ENCODE measurements around the gene KIAA0232.

The KIAA0232 gene

GRCh38 chr4:6768539-6768905, 14.0 kb upstream of the KIAA0232 start:
- Histone ChIP-seq H3K9ac (ENCODE audit: low read length in 2 of 2) (no peak overlapping the region), H3K27ac (ENCODE audit: low read length) (no peak overlapping the region)

GRCh38 chr4:6769233-6769988, 13.1 kb upstream of the KIAA0232 start:
- Histone ChIP-seq H3K36me3 (ENCODE audit: control insufficient read depth in 2 of 2, insufficient read depth in 2 of 2, low read length in 2 of 2) (no peaks in the 10 kb centered on the region), H3K4me3 (ENCODE audit: low read length in 2 of 2) (no peak overlapping the region), H3K4me1 (ENCODE audit: control insufficient read depth, insufficient read depth, low read length) (peaks cover 5% of the 10 kb centered on the region), H3K9ac (ENCODE audit: low read length in 2 of 2) (no peak overlapping the region), H3K9me3 (ENCODE audit: control insufficient read depth in 2 of 2, low read length in 2 of 2) (no peaks in the 10 kb centered on the region), H3K27me3 (ENCODE audit: control insufficient read depth in 1 of 2, insufficient read depth in 2 of 2, low read length in 2 of 2) (peaks cover 0 to 4% of the 10 kb centered on the region in 2 donors), H3K27ac (ENCODE audit: low read length) (no peak overlapping the region)

More at GRCh38 chr4:6768539-6768905, 14.0 kb upstream of the KIAA0232 start:
- no peaks in the 10 kb centered on the region for H3K36me3 ChIP-seq (ENCODE audit: control insufficient read depth in 2 of 2, insufficient read depth in 2 of 2, low read length in 2 of 2)
- no peak overlapping the region for H3K4me3 ChIP-seq (ENCODE audit: low read length in 2 of 2)
- peaks cover 0 to 4% of the 10 kb centered on the region in 2 donors for H3K27me3 ChIP-seq (ENCODE audit: control insufficient read depth in 1 of 2, insufficient read depth in 2 of 2, low read length in 2 of 2)
- H3K4me1 ChIP-seq (ENCODE audit: control insufficient read depth, insufficient read depth, low read length), result peaks cover 5% of the 10 kb centered on the region
- no peaks in the 10 kb centered on the region for H3K9me3 ChIP-seq (ENCODE audit: control insufficient read depth in 2 of 2, low read length in 2 of 2)

GRCh38 chr4:6769989-6770420, 12.5 kb upstream of the KIAA0232 start:
- H3K27me3 ChIP-seq (ENCODE audit: control insufficient read depth in 1 of 2, insufficient read depth in 2 of 2, low read length in 2 of 2), result peaks cover 0 to 4% of the 10 kb centered on the region in 2 donors
- no peaks in the 10 kb centered on the region for H3K36me3 ChIP-seq (ENCODE audit: control insufficient read depth in 2 of 2, insufficient read depth in 2 of 2, low read length in 2 of 2)
- no peaks in the 10 kb centered on the region for H3K9me3 ChIP-seq (ENCODE audit: control insufficient read depth in 2 of 2, low read length in 2 of 2)
- peaks cover 5% of the 10 kb centered on the region for H3K4me1 ChIP-seq (ENCODE audit: control insufficient read depth, insufficient read depth, low read length)
- no peak overlapping the region for H3K4me3 ChIP-seq (ENCODE audit: low read length in 2 of 2)
- no peak overlapping the region for H3K27ac ChIP-seq (ENCODE audit: low read length)
- H3K9ac ChIP-seq (ENCODE audit: low read length in 2 of 2), result no peak overlapping the region

GRCh38 chr4:6770581-6771228, 11.8 kb upstream of the KIAA0232 start:
- Histone ChIP-seq H3K27me3 (ENCODE audit: control insufficient read depth in 1 of 2, insufficient read depth in 2 of 2, low read length in 2 of 2) (peaks cover 0 to 4% of the 10 kb centered on the region in 2 donors), H3K9ac (ENCODE audit: low read length in 2 of 2) (no peak overlapping the region), H3K27ac (ENCODE audit: low read length) (no peak overlapping the region), H3K4me3 (ENCODE audit: low read length in 2 of 2) (no peak overlapping the region), H3K4me1 (ENCODE audit: control insufficient read depth, insufficient read depth, low read length) (peaks cover 5% of the 10 kb centered on the region), H3K36me3 (ENCODE audit: control insufficient read depth in 2 of 2, insufficient read depth in 2 of 2, low read length in 2 of 2) (no peaks in the 10 kb centered on the region), H3K9me3 (ENCODE audit: control insufficient read depth in 2 of 2, low read length in 2 of 2) (no peaks in the 10 kb centered on the region)

GRCh38 chr4:6771229-6771671, 11.3 kb upstream of the KIAA0232 start:
- Histone ChIP-seq H3K4me3 (ENCODE audit: low read length in 2 of 2) (no peak overlapping the region), H3K9me3 (ENCODE audit: control insufficient read depth in 2 of 2, low read length in 2 of 2) (no peaks in the 10 kb centered on the region), H3K27ac (ENCODE audit: low read length) (no peak overlapping the region), H3K9ac (ENCODE audit: low read length in 2 of 2) (no peak overlapping the region), H3K27me3 (ENCODE audit: control insufficient read depth in 1 of 2, insufficient read depth in 2 of 2, low read length in 2 of 2) (peaks cover 0 to 4% of the 10 kb centered on the region in 2 donors), H3K36me3 (ENCODE audit: control insufficient read depth in 2 of 2, insufficient read depth in 2 of 2, low read length in 2 of 2) (no peaks in the 10 kb centered on the region), H3K4me1 (ENCODE audit: control insufficient read depth, insufficient read depth, low read length) (peaks cover 5% of the 10 kb centered on the region)

GRCh38 chr4:6772223-6772928, 10.2 kb upstream of the KIAA0232 start:
- Histone ChIP-seq H3K36me3 (ENCODE audit: control insufficient read depth in 2 of 2, insufficient read depth in 2 of 2, low read length in 2 of 2) (no peaks in the 10 kb centered on the region), H3K9ac (ENCODE audit: low read length in 2 of 2) (no peak overlapping the region), H3K4me1 (ENCODE audit: control insufficient read depth, insufficient read depth, low read length) (peaks cover 5% of the 10 kb centered on the region), H3K9me3 (ENCODE audit: control insufficient read depth in 2 of 2, low read length in 2 of 2) (no peaks in the 10 kb centered on the region), H3K4me3 (ENCODE audit: low read length in 2 of 2) (no peak overlapping the region), H3K27me3 (ENCODE audit: control insufficient read depth in 1 of 2, insufficient read depth in 2 of 2, low read length in 2 of 2) (peaks cover 2 to 3% of the 10 kb centered on the region in 2 donors), H3K27ac (ENCODE audit: low read length) (no peak overlapping the region)

- Histone ChIP-seq H3K9ac (ENCODE audit: low read length in 2 of 2) (no peak overlapping the region), H3K4me1 (ENCODE audit: control insufficient read depth, insufficient read depth, low read length) (peaks cover 4% of the 10 kb centered on the region), H3K4me3 (ENCODE audit: low read length in 2 of 2) (no peak overlapping the region), H3K27me3 (ENCODE audit: control insufficient read depth in 1 of 2, insufficient read depth in 2 of 2, low read length in 2 of 2) (peaks cover 0 to 2% of the 10 kb centered on the region in 2 donors), H3K27ac (ENCODE audit: low read length) (no peak overlapping the region), H3K9me3 (ENCODE audit: control insufficient read depth in 2 of 2, low read length in 2 of 2) (no peaks in the 10 kb centered on the region), H3K36me3 (ENCODE audit: control insufficient read depth in 2 of 2, insufficient read depth in 2 of 2, low read length in 2 of 2) (no peaks in the 10 kb centered on the region)
These were observed 9.4 kb upstream of the KIAA0232 start for GRCh38 chr4:6773106-6773505.

- Histone ChIP-seq H3K27me3 (ENCODE audit: control insufficient read depth in 1 of 2, insufficient read depth in 2 of 2, low read length in 2 of 2) (peaks cover 0 to 2% of the 10 kb centered on the region in 2 donors), H3K27ac (ENCODE audit: low read length) (no peak overlapping the region), H3K9ac (ENCODE audit: low read length in 2 of 2) (no peak overlapping the region), H3K36me3 (ENCODE audit: control insufficient read depth in 2 of 2, insufficient read depth in 2 of 2, low read length in 2 of 2) (no peaks in the 10 kb centered on the region), H3K4me1 (ENCODE audit: control insufficient read depth, insufficient read depth, low read length) (no peaks in the 10 kb centered on the region), H3K4me3 (ENCODE audit: low read length in 2 of 2) (no peak overlapping the region), H3K9me3 (ENCODE audit: control insufficient read depth in 2 of 2, low read length in 2 of 2) (no peaks in the 10 kb centered on the region)
These were observed 8.6 kb upstream of the KIAA0232 start for GRCh38 chr4:6773616-6774540.

- H3K27me3 ChIP-seq (ENCODE audit: control insufficient read depth in 1 of 2, insufficient read depth in 2 of 2, low read length in 2 of 2), result peaks cover 0 to 2% of the 10 kb centered on the region in 2 donors
- H3K27ac ChIP-seq (ENCODE audit: low read length), result no peak overlapping the region
- H3K9me3 ChIP-seq (ENCODE audit: control insufficient read depth in 2 of 2, low read length in 2 of 2), result no peaks in the 10 kb centered on the region
- H3K4me1 ChIP-seq (ENCODE audit: control insufficient read depth, insufficient read depth, low read length), result no peaks in the 10 kb centered on the region
- no peak overlapping the region for H3K4me3 ChIP-seq (ENCODE audit: low read length in 2 of 2)
- H3K36me3 ChIP-seq (ENCODE audit: control insufficient read depth in 2 of 2, insufficient read depth in 2 of 2, low read length in 2 of 2), result no peaks in the 10 kb centered on the region
- no peak overlapping the region for H3K9ac ChIP-seq (ENCODE audit: low read length in 2 of 2)
These were observed 6.8 kb upstream of the KIAA0232 start for GRCh38 chr4:6775746-6776145.
